Activated CD4-positive, alpha-beta T cell treated with anti-CD3 and anti-CD28 coated beads for 24 hours (primary cell): ENCODE measurements around the gene RTEL1.
"Not testable (repeated sequence)": the region's sequence is repeated elsewhere in the genome, so short reads cannot be mapped to it uniquely, and the experiment has no call there.

ENCODE experiments used
- DNase-seq, 2 donors: peaks; one replicate each; pipeline ENCODE4 v3.0.0-alpha.2; 2020; ENCODE audit warnings: low read depth in 2 of 2

Gene RTEL1

GRCh38 chr20:63708301-63709148 is 50.4 kb downstream of the RTEL1 start:
- no peak for DNase-seq

DNA sequence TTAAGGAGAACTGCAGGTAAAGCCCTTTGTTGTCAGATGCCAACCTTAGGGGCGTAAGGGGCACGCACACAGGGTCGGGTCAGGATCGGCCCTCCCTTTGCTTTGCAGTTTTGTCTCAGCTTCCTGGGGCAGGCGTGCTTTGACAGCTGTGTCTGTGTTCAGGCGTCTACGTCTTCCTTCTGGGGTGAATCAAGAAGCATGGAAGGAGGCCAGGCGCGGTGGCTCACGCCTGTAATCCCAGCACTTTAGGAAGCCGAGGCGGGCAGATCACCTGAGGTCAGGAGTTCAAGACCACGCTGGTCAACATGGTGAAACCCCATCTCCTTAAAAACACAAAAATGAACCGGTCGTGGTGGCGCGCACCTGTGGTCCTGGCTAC is 51.0 kb downstream of the RTEL1 start:
- DNase-seq = no peak

DNA sequence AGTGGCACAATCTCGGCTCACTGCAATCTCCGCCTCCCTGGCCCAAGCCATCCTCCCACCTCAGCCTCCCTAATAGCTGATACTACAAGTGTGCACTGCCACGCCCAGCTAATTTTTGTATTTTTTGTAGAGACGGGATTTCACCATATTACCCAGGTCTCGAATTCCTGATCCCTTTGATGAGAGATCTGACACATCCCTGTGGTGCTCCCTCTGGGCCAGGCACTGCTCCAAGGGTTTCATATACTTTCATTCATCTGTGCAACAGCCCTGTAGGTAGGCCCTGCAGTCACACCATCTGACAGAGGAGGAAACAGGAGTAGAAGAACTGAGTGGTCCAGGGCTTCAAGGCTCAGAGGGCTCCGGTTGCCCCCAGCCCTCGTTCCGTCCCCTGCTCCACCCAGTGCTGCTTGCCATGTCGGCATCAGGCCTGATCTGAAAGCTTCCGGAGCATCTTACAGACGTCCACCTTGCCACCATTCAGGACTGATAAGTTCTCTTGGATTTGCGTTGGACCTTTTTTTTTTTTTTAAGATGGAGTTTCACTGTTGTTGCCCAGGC is 53.1 kb downstream of the RTEL1 start:
- DNase-seq = no peak

DNA sequence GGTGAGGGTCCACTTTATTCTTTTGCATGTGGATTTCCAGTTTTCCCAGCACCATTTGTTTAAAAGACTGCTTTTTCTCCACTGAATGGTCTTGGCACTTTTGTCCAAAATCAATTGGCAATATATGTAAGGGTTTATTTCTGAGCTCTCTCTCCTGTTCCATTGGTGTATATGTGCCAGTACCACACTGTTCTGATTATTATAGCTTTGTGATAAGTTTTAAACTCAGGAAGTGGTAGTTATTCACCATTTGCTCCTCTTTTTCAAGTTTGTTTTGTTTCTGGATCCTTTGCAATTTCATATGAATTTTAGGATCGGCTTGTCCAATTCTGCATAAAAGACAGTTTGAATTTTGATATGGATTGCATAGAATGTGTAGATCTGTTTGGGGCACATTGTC is 54.1 kb downstream of the RTEL1 start:
- DNase-seq = no peak

DNA sequence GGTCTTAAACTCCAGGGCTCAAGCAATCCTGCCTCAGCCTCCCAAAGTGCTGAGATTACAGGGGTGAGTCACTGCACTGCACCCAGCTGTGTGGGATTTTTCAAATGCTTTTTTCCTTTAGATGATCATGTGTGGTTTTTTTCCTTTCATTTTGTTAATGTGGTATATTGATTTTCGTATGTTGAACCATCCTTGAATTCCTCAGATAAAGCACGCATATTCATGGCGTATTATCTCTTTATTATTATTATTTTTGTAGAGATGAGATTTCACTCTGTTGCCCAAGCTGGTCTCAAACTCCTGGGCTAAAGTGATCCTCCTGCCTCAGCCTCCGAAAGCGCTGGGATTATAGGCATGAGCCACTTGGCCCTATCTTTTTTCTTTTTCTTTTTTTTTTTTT is 56.7 kb downstream of the RTEL1 start:
- no peak for DNase-seq

DNA sequence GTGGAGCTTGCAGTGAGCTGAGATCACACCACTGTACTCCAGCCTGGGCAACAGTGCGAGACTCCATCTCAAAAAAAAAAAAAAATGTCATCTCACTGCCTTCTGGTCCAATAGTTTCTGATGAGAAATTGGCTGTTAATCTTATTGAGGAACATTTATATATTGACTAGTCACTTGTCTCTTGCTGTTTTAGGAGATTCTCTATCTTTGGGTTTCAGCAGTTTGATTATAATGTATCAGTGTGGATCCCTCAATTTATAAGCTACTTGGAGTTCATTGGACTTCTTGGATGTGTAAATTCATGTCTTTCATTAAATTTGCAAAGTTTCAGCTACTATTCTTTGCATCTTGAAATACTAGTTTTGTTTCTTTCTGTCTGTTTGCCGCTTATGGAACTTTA is 60.9 kb downstream of the RTEL1 start:
- no peak for DNase-seq

GRCh38 chr20:63722967-63723622 is 65.0 kb downstream of the RTEL1 start:
- not testable (repeated sequence) for DNase-seq

GRCh38 chr20:63730189-63730733 is 72.1 kb downstream of the RTEL1 start:
- DNase-seq = not testable (repeated sequence)

- DNase-seq = no peak
Measured at GRCh38 chr20:63731410-63731809, 73.3 kb downstream of the RTEL1 start.

- DNase-seq = no peak
Measured at GRCh38 chr20:63732118-63733095, 74.3 kb downstream of the RTEL1 start.

DNA sequence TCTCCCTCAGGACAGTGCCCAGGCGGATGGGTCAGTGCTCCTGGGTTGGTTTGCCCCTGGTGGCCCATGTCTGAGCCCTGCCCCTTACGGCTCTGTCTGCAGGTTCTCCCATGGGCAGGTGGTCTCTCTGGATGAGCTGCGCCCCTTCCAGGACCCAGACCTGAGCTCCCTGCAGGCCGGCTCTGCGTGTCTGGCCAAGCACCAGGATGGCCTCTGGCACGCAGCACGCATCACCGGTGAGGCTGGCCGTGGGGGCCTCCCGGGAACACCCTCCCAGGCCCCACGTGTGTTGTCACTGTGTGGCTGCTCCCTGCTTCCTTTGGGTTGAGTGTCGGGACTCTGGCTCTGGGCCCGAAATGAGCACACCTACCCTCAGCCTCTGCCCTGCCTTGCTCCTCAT is 75.0 kb downstream of the RTEL1 start:
- DNase-seq = no peak

DNA sequence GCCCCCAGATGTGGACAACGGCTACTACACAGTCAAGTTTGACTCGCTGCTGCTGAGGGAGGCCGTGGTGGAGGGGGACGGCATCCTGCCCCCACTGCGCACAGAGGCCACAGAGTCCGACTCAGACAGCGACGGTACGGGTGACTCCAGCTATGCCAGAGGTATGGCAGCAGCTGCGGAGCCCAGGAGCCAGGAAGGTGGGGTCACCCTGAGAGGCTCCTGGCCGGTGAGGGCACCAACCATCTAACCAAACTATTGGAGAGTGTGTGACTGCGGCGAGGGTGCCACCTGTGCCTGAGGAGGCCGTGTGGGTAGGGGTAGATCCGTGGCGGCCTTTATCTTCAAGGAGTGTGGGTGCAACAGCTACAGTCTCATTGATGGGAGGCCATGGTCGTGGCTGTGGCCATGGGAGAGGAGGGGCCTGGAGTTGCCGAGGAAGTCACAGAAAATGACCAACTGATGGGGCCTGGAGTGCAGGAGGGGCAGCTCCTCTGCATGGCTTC is 75.5 kb downstream of the RTEL1 start:
- DNase-seq = no peak

DNA sequence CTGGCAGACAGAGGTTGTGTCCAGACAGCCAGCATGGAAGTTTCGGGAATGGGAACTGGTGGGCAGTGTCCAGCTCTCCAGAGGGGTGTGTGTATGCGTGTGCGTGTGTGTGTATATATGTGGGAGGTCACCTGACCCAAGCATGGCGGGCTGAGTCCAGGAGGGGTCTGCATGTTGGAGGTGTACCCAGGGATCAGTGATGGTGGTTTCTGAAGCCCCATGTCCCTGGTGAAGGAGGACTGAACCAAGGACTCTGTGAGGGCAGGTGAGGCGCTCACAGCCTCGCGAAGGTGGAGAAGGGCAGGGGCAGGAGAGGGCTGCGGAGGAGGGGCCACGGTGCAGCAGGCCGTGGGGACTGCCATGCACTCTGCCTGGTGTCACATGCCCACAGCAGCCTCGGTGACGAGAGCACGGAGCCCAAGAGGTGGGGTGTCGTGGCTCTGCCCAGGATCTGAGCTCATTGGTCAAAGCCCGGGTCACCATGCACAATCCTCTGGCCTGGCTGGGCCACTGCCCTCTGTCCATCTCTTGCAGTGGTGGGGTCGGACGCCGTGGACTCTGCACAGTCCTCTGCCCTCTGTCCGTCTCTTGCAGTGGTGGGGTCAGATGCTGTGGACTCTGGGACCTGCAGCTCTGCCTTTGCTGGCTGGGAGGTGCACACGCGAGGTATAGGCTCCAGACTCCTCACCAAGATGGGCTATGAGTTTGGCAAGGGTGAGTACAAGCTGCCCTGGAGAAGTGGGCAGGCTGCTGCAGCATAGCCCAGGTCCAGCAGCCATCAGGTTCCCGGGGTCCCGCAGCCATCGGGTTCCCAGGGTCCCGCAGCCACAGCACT is 76.2 kb downstream of the RTEL1 start:
- DNase-seq = no peak

DNA sequence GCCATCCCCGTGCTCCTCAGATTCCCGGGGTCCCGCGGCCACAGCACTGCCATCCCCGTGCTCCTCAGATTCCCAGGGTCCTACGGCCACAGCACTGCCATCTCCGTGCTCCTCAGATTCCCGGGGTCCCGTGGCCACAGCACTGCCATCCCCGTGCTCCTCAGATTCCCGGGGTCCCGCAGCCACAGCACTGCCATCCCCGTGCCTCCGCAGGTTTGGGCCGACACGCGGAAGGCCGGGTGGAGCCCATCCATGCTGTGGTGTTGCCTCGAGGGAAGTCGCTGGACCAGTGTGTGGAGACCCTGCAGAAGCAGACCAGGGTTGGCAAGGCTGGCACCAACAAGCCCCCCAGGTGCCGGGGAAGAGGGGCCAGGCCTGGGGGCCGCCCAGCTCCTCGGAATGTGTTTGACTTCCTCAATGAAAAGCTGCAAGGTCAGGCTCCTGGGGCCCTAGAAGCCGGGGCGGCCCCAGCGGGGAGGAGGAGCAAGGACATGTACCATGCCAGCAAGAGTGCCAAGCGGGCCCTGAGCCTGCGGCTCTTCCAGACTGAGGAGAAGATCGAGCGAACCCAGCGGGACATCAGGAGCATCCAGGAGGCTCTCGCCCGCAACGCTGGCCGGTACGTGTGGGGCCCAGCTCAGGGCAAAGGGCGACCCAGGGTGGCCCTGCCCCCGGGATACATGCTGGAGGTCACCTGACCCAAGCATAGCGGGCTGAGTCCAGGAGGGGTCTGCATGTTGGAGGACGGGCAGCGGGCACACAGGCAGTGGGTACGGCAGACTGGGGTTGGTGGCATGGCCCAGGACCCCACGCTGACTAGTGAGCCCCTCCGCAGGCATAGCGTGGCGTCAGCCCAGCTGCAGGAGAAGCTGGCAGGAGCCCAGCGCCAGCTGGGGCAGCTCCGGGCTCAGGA is 77.1 kb downstream of the RTEL1 start:
- DNase-seq = no peak

DNA sequence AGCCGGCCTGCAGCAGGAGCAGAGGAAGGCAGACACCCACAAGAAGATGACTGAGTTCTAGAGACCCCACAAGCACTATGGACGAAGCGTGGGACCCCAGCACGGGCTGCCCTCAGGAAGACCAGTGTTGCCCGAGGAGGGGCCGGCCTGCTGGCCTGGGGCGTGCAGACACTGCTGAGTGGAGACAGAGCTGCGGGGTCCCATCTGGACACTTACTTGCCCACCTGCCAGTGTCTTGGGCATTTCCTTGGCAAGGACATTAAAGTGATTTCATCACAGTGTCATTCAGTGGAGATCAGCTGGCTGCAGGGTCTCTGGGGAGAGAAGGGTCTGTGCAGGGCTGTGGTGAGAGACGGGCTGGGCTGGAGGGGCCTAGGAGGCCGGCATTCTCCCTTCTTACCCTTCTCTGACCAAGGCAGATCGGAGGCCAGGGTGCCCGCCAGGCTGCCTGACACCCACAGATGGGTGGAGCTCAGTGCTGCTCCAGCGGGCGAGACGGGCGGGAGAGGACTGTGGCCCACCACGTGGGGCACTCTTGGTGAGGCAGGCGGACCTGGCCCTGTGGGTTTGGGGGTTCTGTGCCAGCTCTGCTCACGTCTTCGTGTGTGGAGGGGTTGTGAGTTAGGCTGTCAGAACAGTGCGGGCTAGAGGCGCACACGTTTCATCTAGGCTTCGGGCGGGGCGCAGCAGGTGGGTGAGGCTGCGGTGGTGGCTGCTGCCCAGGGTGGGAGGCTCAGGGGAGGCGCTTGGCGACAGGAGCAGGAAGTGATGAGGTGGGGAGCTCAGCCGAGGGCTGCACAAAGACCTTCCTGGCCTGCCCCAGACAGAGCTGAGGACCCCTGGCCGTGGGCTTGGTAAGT is 78.0 kb downstream of the RTEL1 start, which contains the start of gene LIME1:
Gene LIME1 (plus strand): TSS at position 806 of the 860 bp plus-strand sequence. CDS start 886 bp downstream, outside the sequence.
- no peak for DNase-seq

- no peak for DNase-seq
Measured at GRCh38 chr20:63736893-63737694, 79.0 kb downstream of the RTEL1 start.

DNA sequence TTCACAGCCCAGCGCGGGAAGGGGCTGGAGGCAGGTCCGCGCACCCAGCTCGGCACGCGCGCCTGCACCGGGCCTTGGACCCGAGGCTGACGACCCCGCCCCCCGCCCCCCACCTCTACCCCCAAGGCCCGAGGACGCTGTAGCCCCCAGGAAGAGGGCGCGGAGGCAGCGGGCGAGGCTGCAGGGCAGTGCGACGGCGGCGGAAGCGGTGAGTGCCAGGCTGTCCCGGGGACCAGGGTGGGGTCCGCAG is 79.5 kb downstream of the RTEL1 start:
- no peak for DNase-seq
